Measurements from ENCODE around the gene ACSL1.

ACSL1 gene

GRCh38 chr4:184792950-184793555 lies 32.7 kb downstream of the ACSL1 start:
- ChIA-PET POLR2A (interaction anchor here (1.4 kb wide), 1 partner anchor 20 kb away, joined by 4 read pairs; no protein-coding TSS in a partner anchor), CTCF (interaction anchor here (0.5 kb wide), 1 partner anchor 227 kb away, joined by 3 read pairs; no protein-coding TSS in a partner anchor)
- no peak for DNase-seq (ENCODE audit: extremely low spot score)
- TF ChIP-seq TARDBP (IDR thresholded peaks at IDR 0.05): no peak
- no peak for TF ChIP-seq ELF4 (IDR thresholded peaks at IDR 0.05)

GRCh38 chr4:184792334-184792733 lies 33.4 kb downstream of the ACSL1 start:
- ChIA-PET POLR2A (interaction anchor here (1.4 kb wide), 1 partner anchor 21 kb away, joined by 4 read pairs; no protein-coding TSS in a partner anchor), CTCF (no interaction called here)
- no peak for TF ChIP-seq FOXA1 (IDR thresholded peaks at IDR 0.05)
- TF ChIP-seq TARDBP (IDR thresholded peaks at IDR 0.05): no peak
- no peak for TF ChIP-seq NFRKB (IDR thresholded peaks at IDR 0.05)
- TF ChIP-seq ZNF384 (IDR thresholded peaks at IDR 0.05): no peak
- TF ChIP-seq FOXM1 (IDR thresholded peaks at IDR 0.05; ENCODE audit: borderline replicate concordance): no peak
- no peak for TF ChIP-seq HDGF (IDR thresholded peaks at IDR 0.05; ENCODE audit: borderline replicate concordance)
- TF ChIP-seq FOXK2 (IDR thresholded peaks at IDR 0.05): no peak
- no peak for TF ChIP-seq SP1 (IDR thresholded peaks at IDR 0.05)
- no peak for TF ChIP-seq ARNT (IDR thresholded peaks at IDR 0.05)
- TF ChIP-seq LEF1 (IDR thresholded peaks at IDR 0.05; ENCODE audit: borderline replicate concordance): no peak
- TF ChIP-seq SUZ12 (IDR thresholded peaks at IDR 0.05): no peak
- TF ChIP-seq ELF4 (IDR thresholded peaks at IDR 0.05): no peak
- no peak for TF ChIP-seq PKNOX1 (IDR thresholded peaks at IDR 0.05)
- no peak for DNase-seq (ENCODE audit: extremely low spot score)

GRCh38 chr4:184790826-184791225 lies 34.9 kb downstream of the ACSL1 start:
- ChIA-PET CTCF (no interaction called here), POLR2A (no interaction called here)
- no peak for DNase-seq (ENCODE audit: extremely low spot score)
- TF ChIP-seq NFRKB (IDR thresholded peaks at IDR 0.05): no peak
- TF ChIP-seq LEF1 (IDR thresholded peaks at IDR 0.05; ENCODE audit: borderline replicate concordance): no peak
- no peak for TF ChIP-seq SUZ12 (IDR thresholded peaks at IDR 0.05)
- no peak for TF ChIP-seq L3MBTL2 (conservative IDR thresholded peaks at IDR 0.05)
- TF ChIP-seq ARNT (IDR thresholded peaks at IDR 0.05): no peak

GRCh38 chr4:184787766-184788503 lies 37.8 kb downstream of the ACSL1 start:
- POLR2A ChIA-PET: no interaction called here
- DNase-seq (ENCODE audit: extremely low spot score): no peak
- CTCF ChIA-PET: interaction anchor here (0.7 kb wide), 1 partner anchor 8 kb away, joined by 3 read pairs; no protein-coding TSS in a partner anchor
- TF ChIP-seq SP1 (IDR thresholded peaks at IDR 0.05): no peak
- no peak for TF ChIP-seq HDGF (IDR thresholded peaks at IDR 0.05; ENCODE audit: borderline replicate concordance)
- TF ChIP-seq LEF1 (IDR thresholded peaks at IDR 0.05; ENCODE audit: borderline replicate concordance): no peak

- POLR2A ChIA-PET: interaction anchor here (1.3 kb wide), 1 partner anchor 52 kb away, joined by 4 read pairs; the partner anchor contains the start of gene CENPU
- no peak for DNase-seq (ENCODE audit: extremely low spot score)
- no peak for TF ChIP-seq PKNOX1 (IDR thresholded peaks at IDR 0.05)
- TF ChIP-seq FOXM1 (IDR thresholded peaks at IDR 0.05; ENCODE audit: borderline replicate concordance): no peak
- TF ChIP-seq SP1 (IDR thresholded peaks at IDR 0.05): no peak
- no peak for TF ChIP-seq FOXK2 (IDR thresholded peaks at IDR 0.05)
- no peak for TF ChIP-seq ZNF384 (IDR thresholded peaks at IDR 0.05)
- no peak for TF ChIP-seq BHLHE40 (IDR thresholded peaks at IDR 0.05; ENCODE audit: borderline replicate concordance)
- no peak for TF ChIP-seq NFRKB (IDR thresholded peaks at IDR 0.05)
- no peak for TF ChIP-seq FOXA1 (IDR thresholded peaks at IDR 0.05)
- no peak for TF ChIP-seq SUZ12 (IDR thresholded peaks at IDR 0.05)
- TF ChIP-seq CTBP1 (IDR thresholded peaks at IDR 0.05; ENCODE audit: borderline replicate concordance): no peak
- CTCF ChIA-PET: interaction anchor here (0.6 kb wide), 1 partner anchor 105 kb away, joined by 5 read pairs; no protein-coding TSS in a partner anchor
These were observed 40.0 kb downstream of the ACSL1 start for GRCh38 chr4:184785813-184786212.

GRCh38 chr4:184784628-184785257 lies 41.0 kb downstream of the ACSL1 start:
- TF ChIP-seq FOXM1 (IDR thresholded peaks at IDR 0.05; ENCODE audit: borderline replicate concordance) (no peak), FOXK2 (IDR thresholded peaks at IDR 0.05) (no peak), ARNT (IDR thresholded peaks at IDR 0.05) (no peak), NFRKB (IDR thresholded peaks at IDR 0.05) (no peak), ELF4 (IDR thresholded peaks at IDR 0.05) (no peak), LEF1 (IDR thresholded peaks at IDR 0.05; ENCODE audit: borderline replicate concordance) (no peak), SUZ12 (IDR thresholded peaks at IDR 0.05) (no peak), ZNF384 (IDR thresholded peaks at IDR 0.05) (no peak), HDGF (IDR thresholded peaks at IDR 0.05; ENCODE audit: borderline replicate concordance) (no peak), FOXA1 (IDR thresholded peaks at IDR 0.05) (no peak), TARDBP (IDR thresholded peaks at IDR 0.05) (no peak), BHLHE40 (IDR thresholded peaks at IDR 0.05; ENCODE audit: borderline replicate concordance) (no peak), SP1 (IDR thresholded peaks at IDR 0.05) (no peak), CTBP1 (IDR thresholded peaks at IDR 0.05; ENCODE audit: borderline replicate concordance) (no peak), L3MBTL2 (conservative IDR thresholded peaks at IDR 0.05) (no peak), PKNOX1 (IDR thresholded peaks at IDR 0.05) (no peak)
- ChIA-PET CTCF (no interaction called here), POLR2A (interaction anchor here (1.3 kb wide), 1 partner anchor 51 kb away, joined by 4 read pairs; the partner anchor contains the start of gene CENPU)
- DNase-seq (ENCODE audit: extremely low spot score): no peak

All from HEK293T (cell line).